PC-3 (cell line): ENCODE results near the gene PPIL1. TPM values are rescaled to one million over a fixed set of nuclear protein-coding genes. Genes with fewer than 3 reads are reported as not detected.

Experiments
- ATAC-seq: fragments of 200-7000 bp; cut with Tn5 transposase; 2 replicates; pipeline ENCODE4 v1.9.1; 2020; ENCODE audit warnings: mild to moderate bottlenecking, moderate library complexity
- BruUV-seq: library from RNA; stranded (reverse); fragments of 400-500 nt; replicated peaks from 2 replicates; lab custom pipeline; 2021; lab: Mats Ljungman, UMichigan
- CTCF ChIA-PET: fragments of 300-600 bp; sonication (Branson Sonifier 250); formaldehyde crosslinking; loops from one replicate; lab custom pipeline; 2022; ENCODE audit warnings: antibody characterized with exemption; lab: Charles Lee
- POLR2A ChIA-PET: fragments of 300-600 bp; sonication (Branson Sonifier 250); formaldehyde crosslinking; loops from one replicate; lab custom pipeline; 2022; ENCODE audit warnings: antibody characterized with exemption; ENCODE audit not compliant: unreplicated experiment; lab: Charles Lee
- DNase-seq: peaks from one replicate; pipeline ENCODE4 v3.0.0-alpha.2; 2015
- H2AFZ ChIP-seq: fragments of 300-600 bp; sonication (generic); 2 replicates; pipeline ENCODE4 v1.6.0; 2016; ENCODE audit warnings: antibody characterized with exemption, low read length
- H3F3A ChIP-seq: fragments of 300-600 bp; sonication (generic); one replicate; pipeline ENCODE4 v1.6.0; 2017; ENCODE audit warnings: antibody characterized with exemption, low read length, control low read depth, mild to moderate bottlenecking; ENCODE audit not compliant: unreplicated experiment
- H3K27ac ChIP-seq: fragments of 300-600 bp; sonication (generic); 2 replicates; pipeline ENCODE4 v1.5.1; 2016; ENCODE audit warnings: mild to moderate bottlenecking, low read length
- H3K27me3 ChIP-seq: fragments of 300-600 bp; sonication (generic); 2 replicates; pipeline ENCODE4 v1.6.1; 2016; ENCODE audit warnings: low read length, mixed read lengths
- H3K36me3 ChIP-seq: fragments of 300-600 bp; sonication (generic); 2 replicates; pipeline ENCODE4 v1.6.1; 2016; ENCODE audit warnings: low read depth, mixed run types, low read length, mixed read lengths
- H3K4me1 ChIP-seq: fragments of 300-600 bp; sonication (generic); 2 replicates; pipeline ENCODE4 v1.5.1; 2016; ENCODE audit warnings: low read length; ENCODE audit not compliant: insufficient read depth
- H3K4me2 ChIP-seq: fragments of 300-600 bp; sonication (generic); 2 replicates; pipeline ENCODE4 v1.6.0; 2016; ENCODE audit warnings: low read length
- H3K4me3 ChIP-seq: fragments of 300-600 bp; sonication (generic); 2 replicates; pipeline ENCODE4 v1.5.1; 2016; ENCODE audit warnings: mild to moderate bottlenecking, low read length, mixed read lengths
- H3K79me2 ChIP-seq: fragments of 300-600 bp; sonication (generic); 2 replicates; pipeline ENCODE4 v1.6.1; 2017; ENCODE audit warnings: low read length, mixed read lengths
- H3K9ac ChIP-seq: fragments of 300-600 bp; sonication (generic); 2 replicates; pipeline ENCODE4 v1.6.0; 2016; ENCODE audit warnings: mild to moderate bottlenecking, low read length
- H3K9me2 ChIP-seq: fragments of 300-600 bp; sonication (generic); replicated peaks from 2 replicates; pipeline ENCODE4 v1.6.1; 2016; ENCODE audit warnings: mixed run types, low read length, mixed read lengths
- H3K9me3 ChIP-seq: fragments of 300-600 bp; sonication (generic); 2 replicates; pipeline ENCODE4 v1.6.1; 2016; ENCODE audit warnings: low read length, mixed read lengths
- H4K20me1 ChIP-seq: fragments of 300-600 bp; sonication (generic); 2 replicates; pipeline ENCODE4 v1.6.1; 2016; ENCODE audit warnings: low read length, mixed read lengths
- CTCF ChIP-seq: fragments of 300-600 bp; sonication (generic); conservative IDR thresholded peaks from 2 replicates; pipeline ENCODE4 v1.5.1; 2017; ENCODE audit warnings: antibody characterized with exemption, low read depth, mild to moderate bottlenecking, low read length
- EZH2 ChIP-seq: fragments of 300-600 bp; sonication (generic); IDR thresholded peaks from one replicate; pipeline ENCODE4 v1.6.1; 2017; ENCODE audit warnings: antibody characterized with exemption, mild to moderate bottlenecking, low read length; ENCODE audit not compliant: unreplicated experiment
- EZH2phosphoT487 ChIP-seq: fragments of 300-600 bp; sonication (generic); IDR thresholded peaks from 2 replicates; pipeline ENCODE4 v1.6.1; 2018; ENCODE audit warnings: mild to moderate bottlenecking, antibody characterized with exemption, low read length, borderline replicate concordance
- intact Hi-C: fragments of 100-400 bp; cut with micrococcal nuclease; formaldehyde crosslinking; loops from 2 replicates; pipeline ENCODE4 v1.9.0; 2023
- total RNA-seq: library from RNA; depleted of rRNA; stranded (reverse); fragments of >200 nt; gene quantifications from 2 replicates; pipeline ENCODE4 v1.2.3, GENCODE V29; 2014

PPIL1 gene
- total RNA-seq, 1 experiment from 2014 or later: 39.9 TPM

GRCh38 chr6:36920546-36920945 lies 45.9 kb upstream of the PPIL1 start:
- H3K36me3 ChIP-seq: peaks cover 5% of the 10 kb centered on the region
- TF ChIP-seq EZH2phosphoT487 (no peak), CTCF (no peak), EZH2 (no peak)
- H3K79me2 ChIP-seq: no peaks in the 10 kb centered on the region
- DNase-seq: no peak
- H3K27ac ChIP-seq: no peak overlapping the region
- H4K20me1 ChIP-seq: no peaks in the 10 kb centered on the region
- H3K9me2 ChIP-seq: no peaks in the 10 kb centered on the region
- H3F3A ChIP-seq: no peaks in the 10 kb centered on the region
- H3K4me2 ChIP-seq: peak overlapping the region; percentile 8; the same call in 1 of the 2 replicates
- peaks cover 27% of the 10 kb centered on the region for H3K4me1 ChIP-seq
- H2AFZ ChIP-seq: no peak overlapping the region
- H3K27me3 ChIP-seq: no peaks in the 10 kb centered on the region
- H3K9me3 ChIP-seq: no peaks in the 10 kb centered on the region
- BruUV-seq: no TSS peak
- ChIA-PET POLR2A (no interaction called here), CTCF (no interaction called here)
- intact Hi-C loops: no loop called here
- ATAC-seq: no peak
- no peak overlapping the region for H3K4me3 ChIP-seq
- H3K9ac ChIP-seq: no peak overlapping the region

- H3K27me3 ChIP-seq: no peaks in the 10 kb centered on the region
- no peaks in the 10 kb centered on the region for H3K79me2 ChIP-seq
- no peak overlapping the region for H3K9ac ChIP-seq
- no peak overlapping the region for H3K4me3 ChIP-seq
- TF ChIP-seq CTCF: no peak
- no peak for TF ChIP-seq EZH2
- no peak for TF ChIP-seq EZH2phosphoT487
- no peak overlapping the region for H2AFZ ChIP-seq
- BruUV-seq: no TSS peak
- no peak overlapping the region for H3K27ac ChIP-seq
- H3K36me3 ChIP-seq: peaks cover 5% of the 10 kb centered on the region
- no peaks in the 10 kb centered on the region for H3K9me3 ChIP-seq
- H3K4me1 ChIP-seq: peaks cover 29% of the 10 kb centered on the region
- no peaks in the 10 kb centered on the region for H4K20me1 ChIP-seq
- ChIA-PET POLR2A (no interaction called here), CTCF (no interaction called here)
- no peaks in the 10 kb centered on the region for H3K9me2 ChIP-seq
- peak overlapping the region; percentile 8; the same call in 1 of the 2 replicates for H3K4me2 ChIP-seq
- DNase-seq: peak; percentile 68
- intact Hi-C loops: no loop called here
- ATAC-seq: peak; percentile 81
- no peaks in the 10 kb centered on the region for H3F3A ChIP-seq
Observed at GRCh38 chr6:36920049-36920448, 45.4 kb upstream of the PPIL1 start.

GRCh38 chr6:36917541-36918193 lies 43.1 kb upstream of the PPIL1 start:
- no peak for TF ChIP-seq EZH2phosphoT487
- no peak for TF ChIP-seq EZH2
- no peak for TF ChIP-seq CTCF
- no peak for DNase-seq
- Histone ChIP-seq H3K27ac (no peak overlapping the region), H3K4me1 (peaks cover 51% of the 10 kb centered on the region), H3K9me2 (no peaks in the 10 kb centered on the region), H3K4me2 (no peak overlapping the region), H3K9ac (no peak overlapping the region), H3K27me3 (no peaks in the 10 kb centered on the region), H3F3A (no peaks in the 10 kb centered on the region), H3K36me3 (peaks cover 5% of the 10 kb centered on the region), H4K20me1 (no peaks in the 10 kb centered on the region), H3K9me3 (no peaks in the 10 kb centered on the region), H2AFZ (no peak overlapping the region), H3K79me2 (no peaks in the 10 kb centered on the region), H3K4me3 (no peak overlapping the region)
- ATAC-seq: no peak
- ChIA-PET CTCF (no interaction called here), POLR2A (no interaction called here)
- intact Hi-C loops: no loop called here
- BruUV-seq: no TSS peak
